GM12891 (cell line): ENCODE results near the gene RPL32.

ENCODE experiments used
- POLR2A ChIP-seq: IDR thresholded peaks from 2 replicates; pipeline ENCODE4 v1.6.1; 2011; ENCODE audit warnings: low read depth, low read length, control low read depth
- POLR2AphosphoS5 ChIP-seq: IDR thresholded peaks from 2 replicates; pipeline ENCODE4 v1.6.1; 2011; ENCODE audit warnings: low read depth, low read length, control low read depth
- TAF1 ChIP-seq: IDR thresholded peaks from 2 replicates; pipeline ENCODE4 v1.6.1; 2011; ENCODE audit warnings: low read depth, low read length, control low read depth

- TF ChIP-seq POLR2A: no peak
- no peak for TF ChIP-seq POLR2AphosphoS5
- no peak for TF ChIP-seq TAF1
Observed at GRCh38 chr3:12845811-12846210, 4.4 kb upstream of the RPL32 start.
